Left lung (tissue), 10 donors: ENCODE measurements around the gene PSRC1. TPM values are rescaled to one million over a fixed set of nuclear protein-coding genes. Genes with fewer than 3 reads are reported as not detected.
A peak's percentile ranks its signal among the peaks of the same experiment; 100 is the strongest.

Source experiments
- ATAC-seq: fragments of 200-7000 bp; cut with Tn5 transposase; one replicate; pipeline ENCODE4 v1.9.1; 2020; ENCODE audit warnings: moderate library complexity
- DNase-seq, 4 donors: peaks; one replicate each; pipeline ENCODE4 v3.0.0-alpha.2; 2013 to 2020
- H3K27ac ChIP-seq, 2 donors: fragments of 200-600 bp; sonication (generic) in 1 of 2; one replicate each; pipeline versions ENCODE4 v1.5.0 to v1.8.0; 2020 to 2021
- H3K27me3 ChIP-seq, 2 donors: fragments of 200-600 bp; sonication (generic) in 1 of 2; one replicate each; pipeline versions ENCODE4 v1.5.0 to v1.8.0; 2020 to 2021
- H3K36me3 ChIP-seq, 2 donors: fragments of 200-600 bp; sonication (generic) in 1 of 2; one replicate each; pipeline versions ENCODE4 v1.5.0 to v1.8.0; 2020 to 2021
- H3K4me1 ChIP-seq, 2 donors: fragments of 200-600 bp; one replicate each; pipeline ENCODE4 v1.8.0; 2021
- H3K4me3 ChIP-seq, 2 donors: fragments of 200-600 bp; sonication (generic) in 1 of 2; one replicate each; pipeline versions ENCODE4 v1.5.0 to v1.8.0; 2020 to 2021; ENCODE audit warnings: mild to moderate bottlenecking in 1 of 2
- H3K9me3 ChIP-seq, 2 donors: fragments of 200-600 bp; sonication (generic) in 1 of 2; one replicate each; pipeline versions ENCODE4 v1.5.0 to v1.8.0; 2020 to 2021
- intact Hi-C, 2 donors: fragments of 100-400 bp; cut with DNase I; formaldehyde crosslinking; loops; one replicate each; pipeline versions ENCODE4 v1.11.2 to v1.14.2; 2022
- polyA plus RNA-seq, 6 donors: library from polyadenylated mRNA; unstranded; fragments of 120-200 nt; gene quantifications; one replicate each; pipeline ENCODE4 v1.2.1, GENCODE V29; 2013; ENCODE audit not compliant: insufficient read length in 6 of 6
- total RNA-seq, 2 donors: library from RNA; stranded (reverse); fragmentation: NEBNext Ultra II Directional; extraction: Animal tissue kit (Norgen Biotek cat#: 25700); gene quantifications; one replicate each; pipeline ENCODE4 v1.2.1, GENCODE V29; 2021
- TF ChIP-seq, protein P1 (sequence below), 2 donors: fragments of 200-600 bp; sonication (generic) in 1 of 2; IDR thresholded peaks; one replicate each; pipeline versions ENCODE4 v1.5.0 to v1.8.0; 2021; ENCODE audit warnings: antibody characterized with exemption in 2 of 2
- donor health status: DM: no; HTN: yes; CAD: no.
- donor health status: DM: no; HTN: no; CAD: no.

Gene PSRC1
- total and polyA plus RNA-seq, 8 donors, result 4.2 to 53.0 (median 37.7) TPM

DNA sequence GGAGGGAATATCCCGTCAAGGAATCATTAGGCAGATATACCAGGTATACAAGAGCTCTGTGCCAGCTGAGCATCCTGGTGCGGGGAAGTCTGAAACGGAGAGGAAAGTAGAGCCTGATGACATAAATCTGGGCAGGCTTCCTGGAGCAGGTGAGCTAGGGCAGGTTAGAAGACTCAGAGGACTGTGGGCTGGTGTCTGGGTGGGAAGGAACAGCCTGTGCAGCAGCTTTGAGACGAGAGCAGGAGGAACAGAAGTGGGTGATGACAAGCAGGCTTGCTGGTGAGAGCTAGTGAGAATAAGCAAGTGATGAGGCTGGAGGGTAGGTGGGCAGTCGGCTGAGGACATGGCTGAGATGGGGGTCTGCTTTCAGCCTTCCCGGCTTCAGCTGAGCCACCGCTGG lies 26.9 kb downstream of the PSRC1 start:
- H3K4me3 ChIP-seq, result no peak overlapping the region
- intact Hi-C loops, result no loop called here

DNA sequence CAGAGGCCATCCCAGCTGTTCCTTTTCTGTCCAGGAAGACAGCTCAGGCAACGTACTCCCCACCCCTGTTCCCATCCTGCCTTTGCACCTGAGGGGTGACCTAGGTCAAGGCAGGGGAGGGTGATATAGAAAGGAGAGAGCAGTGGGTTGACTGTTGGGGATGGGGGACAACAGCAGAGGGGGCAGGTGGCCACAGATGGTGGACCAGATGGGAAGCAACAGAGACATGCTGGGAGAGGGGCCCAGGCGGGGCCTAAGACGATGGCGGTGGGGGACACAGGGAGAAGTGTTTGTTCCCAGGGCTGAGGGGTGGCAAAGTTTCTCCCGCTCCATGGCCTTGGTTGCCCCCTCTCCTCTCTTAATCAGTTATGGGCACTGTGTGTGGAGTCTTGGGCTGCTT lies 27.3 kb downstream of the PSRC1 start:
- intact Hi-C loops, result no loop called here
- no peak overlapping the region for H3K4me3 ChIP-seq
- DNase-seq, result peak in 1 of 4 donors; percentile 39
- H3K27ac ChIP-seq, result no peak overlapping the region
- no peaks in the 10 kb centered on the region for H3K36me3 ChIP-seq
- TF ChIP-seq, protein P1, sequence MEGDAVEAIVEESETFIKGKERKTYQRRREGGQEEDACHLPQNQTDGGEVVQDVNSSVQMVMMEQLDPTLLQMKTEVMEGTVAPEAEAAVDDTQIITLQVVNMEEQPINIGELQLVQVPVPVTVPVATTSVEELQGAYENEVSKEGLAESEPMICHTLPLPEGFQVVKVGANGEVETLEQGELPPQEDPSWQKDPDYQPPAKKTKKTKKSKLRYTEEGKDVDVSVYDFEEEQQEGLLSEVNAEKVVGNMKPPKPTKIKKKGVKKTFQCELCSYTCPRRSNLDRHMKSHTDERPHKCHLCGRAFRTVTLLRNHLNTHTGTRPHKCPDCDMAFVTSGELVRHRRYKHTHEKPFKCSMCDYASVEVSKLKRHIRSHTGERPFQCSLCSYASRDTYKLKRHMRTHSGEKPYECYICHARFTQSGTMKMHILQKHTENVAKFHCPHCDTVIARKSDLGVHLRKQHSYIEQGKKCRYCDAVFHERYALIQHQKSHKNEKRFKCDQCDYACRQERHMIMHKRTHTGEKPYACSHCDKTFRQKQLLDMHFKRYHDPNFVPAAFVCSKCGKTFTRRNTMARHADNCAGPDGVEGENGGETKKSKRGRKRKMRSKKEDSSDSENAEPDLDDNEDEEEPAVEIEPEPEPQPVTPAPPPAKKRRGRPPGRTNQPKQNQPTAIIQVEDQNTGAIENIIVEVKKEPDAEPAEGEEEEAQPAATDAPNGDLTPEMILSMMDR (IDR thresholded peaks at IDR 0.05), result no peak
- peaks cover 13 to 15% of the 10 kb centered on the region in 2 donors for H3K4me1 ChIP-seq
- no peak for ATAC-seq
- peaks cover 0 to 8% of the 10 kb centered on the region in 2 donors for H3K27me3 ChIP-seq
- no peaks in the 10 kb centered on the region for H3K9me3 ChIP-seq

More for the DNA sequence above, 26.9 kb downstream of the PSRC1 start:
- Histone ChIP-seq H3K27ac (no peak overlapping the region), H3K36me3 (no peaks in the 10 kb centered on the region), H3K4me1 (peaks cover 13 to 15% of the 10 kb centered on the region in 2 donors), H3K27me3 (peaks cover 0 to 4% of the 10 kb centered on the region in 2 donors), H3K9me3 (no peaks in the 10 kb centered on the region)
- no peak for ATAC-seq
- TF ChIP-seq, protein P1 (IDR thresholded peaks at IDR 0.05), result no peak
- DNase-seq, result peak in 1 of 4 donors; percentile 51

DNA sequence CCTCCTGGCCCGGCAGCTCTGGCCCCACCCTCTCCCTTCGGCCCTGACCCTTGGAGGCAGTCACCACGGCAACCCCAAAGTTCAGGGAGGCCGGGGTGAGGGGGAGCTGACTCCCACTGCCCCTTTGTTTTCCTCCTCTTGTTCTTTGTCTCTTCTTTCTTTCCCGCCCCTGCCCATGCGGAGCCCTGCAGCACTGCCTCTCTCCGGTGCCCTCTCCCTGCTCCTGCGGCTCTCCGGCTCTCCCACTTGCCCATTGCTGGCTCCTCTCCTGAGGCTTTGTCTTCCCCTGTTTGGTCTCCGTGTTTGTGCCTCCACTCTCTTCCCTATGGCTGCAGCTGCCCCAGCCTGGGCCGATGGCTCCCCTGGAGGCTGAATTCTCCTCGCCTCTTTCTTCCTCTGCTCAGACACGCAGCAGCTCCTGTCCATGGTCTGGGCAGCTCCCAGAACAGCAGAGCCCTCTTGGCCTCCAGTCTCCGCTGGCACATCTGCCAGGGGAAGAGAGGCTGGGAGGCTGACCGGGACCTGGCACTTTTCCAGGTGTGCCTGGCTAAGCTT lies 27.8 kb downstream of the PSRC1 start:
- no peak for ATAC-seq
- peaks cover 0 to 13% of the 10 kb centered on the region in 2 donors for H3K27me3 ChIP-seq

DNA sequence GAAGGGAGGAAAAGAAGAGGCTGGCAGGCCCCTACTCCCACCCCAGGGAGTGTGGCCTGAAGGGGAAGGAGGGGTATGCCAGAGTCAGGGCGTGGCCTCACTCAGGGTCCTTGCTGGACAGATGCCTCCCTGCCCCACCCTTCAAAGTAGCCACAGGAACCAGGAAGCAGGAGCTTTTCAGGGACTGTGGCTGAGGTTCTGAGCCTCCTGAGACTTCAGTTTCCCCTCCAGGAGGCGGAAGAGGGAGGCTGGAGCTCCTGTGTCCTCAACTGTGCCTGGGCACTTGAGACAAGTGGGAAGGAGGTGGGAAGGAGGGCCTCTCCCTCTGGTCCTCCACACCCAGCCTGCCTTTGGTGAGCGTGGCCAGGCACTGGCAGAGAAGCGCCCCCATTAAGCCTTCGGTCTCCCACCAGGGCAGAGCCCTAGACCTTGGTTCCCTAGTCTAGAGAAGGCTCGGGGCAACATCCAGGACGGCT lies 28.3 kb downstream of the PSRC1 start:
- H3K27me3 ChIP-seq, result peaks cover 0 to 18% of the 10 kb centered on the region in 2 donors
- intact Hi-C loops, result no loop called here
- TF ChIP-seq, protein P1 (IDR thresholded peaks at IDR 0.05), result no peak
- H3K4me3 ChIP-seq, result no peak overlapping the region
- peaks cover 15 to 21% of the 10 kb centered on the region in 2 donors for H3K4me1 ChIP-seq
- no peak overlapping the region for H3K27ac ChIP-seq
- ATAC-seq (peak; percentile 73), DNase-seq (peak in 1 of 4 donors; percentile 22)
- no peaks in the 10 kb centered on the region for H3K9me3 ChIP-seq
- no peaks in the 10 kb centered on the region for H3K36me3 ChIP-seq

More for the DNA sequence above, 27.8 kb downstream of the PSRC1 start:
- TF ChIP-seq, protein P1 (IDR thresholded peaks at IDR 0.05), result no peak
- H3K4me3 ChIP-seq, result no peak overlapping the region
- no peak overlapping the region for H3K27ac ChIP-seq
- H3K9me3 ChIP-seq, result no peaks in the 10 kb centered on the region
- DNase-seq, result peak in 1 of 4 donors; percentile 58
- intact Hi-C loops, result no loop called here
- no peaks in the 10 kb centered on the region for H3K36me3 ChIP-seq
- peaks cover 15 to 16% of the 10 kb centered on the region in 2 donors for H3K4me1 ChIP-seq

DNA sequence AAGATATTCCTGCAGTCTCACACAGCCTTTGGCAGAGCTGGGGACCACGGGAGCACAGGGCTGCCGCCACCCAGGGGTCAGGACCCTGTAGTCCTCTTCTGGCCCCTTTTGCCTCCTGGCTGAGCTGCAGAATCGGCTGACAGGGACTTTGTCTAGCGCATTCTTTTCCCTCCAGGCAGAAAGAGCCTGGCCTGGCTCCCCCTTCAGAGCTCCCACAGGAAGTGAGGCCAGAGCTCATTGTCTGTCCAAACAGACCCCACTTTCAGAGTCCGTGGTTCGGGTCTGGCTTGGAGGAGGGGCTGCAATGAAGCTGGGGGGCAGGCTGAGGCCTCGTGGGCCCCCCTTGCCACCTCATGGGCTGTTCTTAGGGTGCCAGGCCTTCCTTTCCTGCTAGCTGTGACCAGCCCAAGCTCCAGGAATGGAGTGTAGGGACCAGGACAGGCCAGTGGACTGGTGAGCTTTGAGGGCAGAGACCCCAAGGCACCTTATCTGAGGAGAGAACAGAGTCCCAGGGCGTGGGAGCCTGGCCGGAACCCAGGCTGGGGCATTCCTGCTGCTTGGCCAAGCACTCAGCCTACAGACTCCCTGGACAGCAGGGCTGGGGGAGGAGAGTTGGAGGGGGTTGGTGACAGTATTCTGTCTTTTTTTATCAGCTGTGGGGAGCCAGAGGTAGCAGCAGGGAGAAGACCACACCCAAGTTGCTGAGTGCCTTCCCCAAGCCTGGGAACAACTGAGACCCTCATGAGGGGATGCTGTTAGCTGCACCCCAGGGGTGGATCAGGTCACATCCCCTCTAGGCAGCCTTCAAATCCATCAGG lies 28.9 kb downstream of the PSRC1 start:
- Histone ChIP-seq H3K36me3 (no peaks in the 10 kb centered on the region), H3K4me3 (no peak overlapping the region), H3K4me1 (peaks cover 17 to 25% of the 10 kb centered on the region in 2 donors), H3K9me3 (no peaks in the 10 kb centered on the region), H3K27me3 (peaks cover 0 to 25% of the 10 kb centered on the region in 2 donors), H3K27ac (peak overlapping the region; percentile 53 to 57)
- ATAC-seq, result peak; percentile 20
- TF ChIP-seq, protein P1 (IDR thresholded peaks at IDR 0.05), result no peak
- intact Hi-C loops, result no loop called here
- DNase-seq, result peak in 1 of 4 donors; percentile 37
